Ascending aorta (tissue), 2 donors: Measurements from ENCODE around the gene TMEM209. TPM values are rescaled to one million over a fixed set of nuclear protein-coding genes. Genes with fewer than 3 reads are reported as not detected.
"Not testable (repeated sequence)": the region's sequence is repeated elsewhere in the genome, so short reads cannot be mapped to it uniquely, and the experiment has no call there.

Source experiments
- DNase-seq, 2 donors: peaks; one replicate each; pipeline ENCODE4 v3.0.0-alpha.2; 2019; ENCODE audit warnings: low spot score in 2 of 2
- H3K27ac ChIP-seq, 2 donors: fragments of 200-600 bp; sonication (generic); one replicate each; pipeline ENCODE4 v1.5.1; 2016 to 2017; ENCODE audit warnings: mild to moderate bottlenecking in 1 of 2
- H3K27me3 ChIP-seq: fragments of 200-600 bp; sonication (generic); one replicate; pipeline ENCODE4 v1.5.1; 2017
- H3K36me3 ChIP-seq, 2 donors: fragments of 200-600 bp; sonication (generic); one replicate each; pipeline ENCODE4 v1.5.1; 2016
- H3K4me1 ChIP-seq, 2 donors: fragments of 200-600 bp; sonication (generic); one replicate each; pipeline ENCODE4 v1.5.1; 2016 to 2017; ENCODE audit warnings: mild to moderate bottlenecking in 1 of 2
- H3K4me3 ChIP-seq, 2 donors: fragments of 200-600 bp; sonication (generic); one replicate each; pipeline ENCODE4 v1.5.1; 2016 to 2017; ENCODE audit warnings: mild to moderate bottlenecking in 1 of 2
- H3K9me3 ChIP-seq, 2 donors: fragments of 200-600 bp; sonication (generic); one replicate each; pipeline ENCODE4 v1.5.1; 2016
- intact Hi-C: fragments of 100-400 bp; cut with DNase I; formaldehyde crosslinking; loops from one replicate; pipeline ENCODE4 v1.15.1; 2023
- total RNA-seq: library from RNA; depleted of rRNA; stranded (reverse); fragments of >200 nt; gene quantifications from one replicate; pipeline ENCODE4 v1.1.0, GENCODE V29; 2016
- TF ChIP-seq, protein P1 (sequence below), 3 experiments: fragments of 200-600 bp in 2 of 3; fragments of 450-650 bp in 1 of 3; sonication (generic) in 2 of 3; IDR thresholded peaks; one replicate each; pipeline ENCODE4 v1.5.1; 2016 to 2019; ENCODE audit warnings: antibody characterized with exemption in 3 of 3, mild to moderate bottlenecking in 1 of 3, moderate library complexity in 1 of 3

The TMEM209 gene
- total RNA-seq, 1 donor from 2014 or later, result 5.3 TPM

GRCh38 chr7:130146693-130147405 is 58.4 kb downstream of the TMEM209 start:
- no peaks in the 10 kb centered on the region for H3K36me3 ChIP-seq
- intact Hi-C loops, result no loop called here
- H3K9me3 ChIP-seq, result no peaks in the 10 kb centered on the region
- peaks cover 0 to 3% of the 10 kb centered on the region in 2 donors for H3K4me1 ChIP-seq
- H3K27ac ChIP-seq, result no peak overlapping the region
- TF ChIP-seq, protein P1, sequence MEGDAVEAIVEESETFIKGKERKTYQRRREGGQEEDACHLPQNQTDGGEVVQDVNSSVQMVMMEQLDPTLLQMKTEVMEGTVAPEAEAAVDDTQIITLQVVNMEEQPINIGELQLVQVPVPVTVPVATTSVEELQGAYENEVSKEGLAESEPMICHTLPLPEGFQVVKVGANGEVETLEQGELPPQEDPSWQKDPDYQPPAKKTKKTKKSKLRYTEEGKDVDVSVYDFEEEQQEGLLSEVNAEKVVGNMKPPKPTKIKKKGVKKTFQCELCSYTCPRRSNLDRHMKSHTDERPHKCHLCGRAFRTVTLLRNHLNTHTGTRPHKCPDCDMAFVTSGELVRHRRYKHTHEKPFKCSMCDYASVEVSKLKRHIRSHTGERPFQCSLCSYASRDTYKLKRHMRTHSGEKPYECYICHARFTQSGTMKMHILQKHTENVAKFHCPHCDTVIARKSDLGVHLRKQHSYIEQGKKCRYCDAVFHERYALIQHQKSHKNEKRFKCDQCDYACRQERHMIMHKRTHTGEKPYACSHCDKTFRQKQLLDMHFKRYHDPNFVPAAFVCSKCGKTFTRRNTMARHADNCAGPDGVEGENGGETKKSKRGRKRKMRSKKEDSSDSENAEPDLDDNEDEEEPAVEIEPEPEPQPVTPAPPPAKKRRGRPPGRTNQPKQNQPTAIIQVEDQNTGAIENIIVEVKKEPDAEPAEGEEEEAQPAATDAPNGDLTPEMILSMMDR (IDR thresholded peaks at IDR 0.05), result no peak
- H3K27me3 ChIP-seq, result no peaks in the 10 kb centered on the region
- H3K4me3 ChIP-seq, result no peak overlapping the region
- no peak for DNase-seq

- DNase-seq, H3K4me1 ChIP-seq, H3K4me3 ChIP-seq, H3K27ac ChIP-seq, H3K27me3 ChIP-seq, H3K9me3 ChIP-seq, intact Hi-C loops, H3K36me3 ChIP-seq: not testable (repeated sequence)
These were observed 59.1 kb downstream of the TMEM209 start for GRCh38 chr7:130146142-130146541.

DNA sequence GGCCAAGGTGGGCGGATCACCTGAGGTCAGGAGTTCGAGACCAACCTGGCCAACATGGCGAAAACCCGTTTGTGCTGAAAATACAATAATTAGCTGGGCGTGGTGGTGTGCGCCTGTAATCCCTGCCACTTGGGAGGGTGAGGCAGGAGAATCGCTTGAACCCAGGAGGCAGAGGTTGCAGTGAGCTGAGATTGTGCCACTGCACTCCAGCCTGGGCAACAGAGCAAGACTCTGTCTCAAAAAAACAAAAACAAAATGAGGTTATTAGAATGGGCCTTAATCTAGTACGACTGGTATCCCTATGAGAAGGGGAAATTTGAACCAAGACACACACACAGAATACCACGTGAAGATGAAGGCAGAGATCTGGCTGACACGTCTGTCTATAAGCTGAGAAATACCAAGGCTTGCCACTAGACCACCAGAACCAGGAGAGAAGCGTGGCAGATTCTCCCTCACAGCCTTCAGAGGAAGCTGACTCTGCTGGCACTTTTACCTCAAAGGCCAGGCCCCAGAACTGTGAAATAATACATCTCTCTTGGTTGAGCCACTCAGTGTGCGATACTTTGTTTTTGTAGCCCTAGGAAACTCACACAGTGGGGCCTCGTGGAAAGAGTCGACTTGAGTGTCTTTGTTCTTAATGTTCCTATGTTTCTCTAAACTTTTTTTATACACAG is 59.6 kb downstream of the TMEM209 start:
- TF ChIP-seq, protein P1 (IDR thresholded peaks at IDR 0.05), result no peak
- intact Hi-C loops, result no loop called here
- DNase-seq, result no peak
- no peaks in the 10 kb centered on the region for H3K36me3 ChIP-seq
- no peak overlapping the region for H3K27ac ChIP-seq
- H3K9me3 ChIP-seq, result no peaks in the 10 kb centered on the region
- H3K27me3 ChIP-seq, result no peaks in the 10 kb centered on the region
- H3K4me1 ChIP-seq, result peaks cover 0 to 11% of the 10 kb centered on the region in 2 donors
- H3K4me3 ChIP-seq, result no peak overlapping the region

- H3K27ac ChIP-seq, result no peak overlapping the region
- intact Hi-C loops, result no loop called here
- no peaks in the 10 kb centered on the region for H3K9me3 ChIP-seq
- TF ChIP-seq, protein P1 (IDR thresholded peaks at IDR 0.05), result no peak
- peaks cover 0 to 1% of the 10 kb centered on the region in 2 donors for H3K36me3 ChIP-seq
- DNase-seq, result no peak
- H3K27me3 ChIP-seq, result no peaks in the 10 kb centered on the region
- peaks cover 0 to 12% of the 10 kb centered on the region in 2 donors for H3K4me1 ChIP-seq
- H3K4me3 ChIP-seq, result no peak overlapping the region
These were observed 60.7 kb downstream of the TMEM209 start for GRCh38 chr7:130144312-130145171.

DNA sequence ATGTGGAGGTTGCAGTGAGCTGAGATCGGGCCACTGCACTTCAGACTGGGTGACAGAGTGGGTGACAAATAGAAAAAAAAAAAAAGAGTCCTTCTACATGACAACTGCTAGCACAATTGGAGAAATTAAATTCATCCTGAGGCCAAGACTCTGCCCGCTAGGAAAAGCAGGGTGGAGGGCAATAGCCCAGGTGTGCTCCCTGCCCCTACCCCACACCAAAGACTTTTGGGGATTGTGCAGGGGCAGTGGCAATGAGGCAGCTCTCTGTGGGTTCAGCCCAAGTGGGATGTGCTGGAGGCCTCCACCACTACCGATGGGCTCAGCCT is 61.3 kb downstream of the TMEM209 start:
- TF ChIP-seq, protein P1 (IDR thresholded peaks at IDR 0.05), result no peak
- Histone ChIP-seq H3K27me3 (no peaks in the 10 kb centered on the region), H3K4me3 (no peak overlapping the region), H3K4me1 (peaks cover 0 to 12% of the 10 kb centered on the region in 2 donors), H3K27ac (no peak overlapping the region), H3K9me3 (no peaks in the 10 kb centered on the region), H3K36me3 (peaks cover 0 to 6% of the 10 kb centered on the region in 2 donors)
- intact Hi-C loops, result loop anchor here (2.0 kb wide), 1 partner anchor 61 kb away; the partner anchor contains the start of gene TMEM209
- no peak for DNase-seq
